ENCODE data around the gene RXFP4.

The RXFP4 gene

GRCh38 chr1:155913969-155914757 lies 27.3 kb upstream of the RXFP4 start:
- no peak for TF ChIP-seq CTCF (IDR thresholded peaks at IDR 0.05; ENCODE audit: poor library complexity, severe bottlenecking)
- Histone ChIP-seq H3K27ac (ENCODE audit: poor library complexity, severe bottlenecking) (no peak overlapping the region), H3K27me3 (ENCODE audit: insufficient read depth, poor library complexity, severe bottlenecking) (no peaks in the 10 kb centered on the region), H3K4me1 (ENCODE audit: insufficient read depth, poor library complexity, severe bottlenecking) (peaks cover 8% of the 10 kb centered on the region), H3K4me3 (ENCODE audit: severe bottlenecking) (no peak overlapping the region), H3K9me3 (ENCODE audit: severe bottlenecking) (no peaks in the 10 kb centered on the region), H3K36me3 (ENCODE audit: low read depth) (peaks cover 83% of the 10 kb centered on the region)
- DNase-seq (ENCODE audit: low spot score), result no peak
- no peak for ATAC-seq (ENCODE audit: low read depth)

GRCh38 chr1:155918660-155919059 lies 22.8 kb upstream of the RXFP4 start:
- DNase-seq (ENCODE audit: low spot score), result no peak
- ATAC-seq (ENCODE audit: low read depth), result no peak
- peaks cover 98% of the 10 kb centered on the region for H3K36me3 ChIP-seq (ENCODE audit: low read depth)

GRCh38 chr1:155919801-155920200 lies 21.6 kb upstream of the RXFP4 start:
- DNase-seq (ENCODE audit: low spot score), result no peak
- peaks cover 98% of the 10 kb centered on the region for H3K36me3 ChIP-seq (ENCODE audit: low read depth)

More at GRCh38 chr1:155918660-155919059, 22.8 kb upstream of the RXFP4 start:
- Histone ChIP-seq H3K27me3 (ENCODE audit: insufficient read depth, poor library complexity, severe bottlenecking) (no peaks in the 10 kb centered on the region), H3K27ac (ENCODE audit: poor library complexity, severe bottlenecking) (no peak overlapping the region), H3K4me3 (ENCODE audit: severe bottlenecking) (no peak overlapping the region), H3K4me1 (ENCODE audit: insufficient read depth, poor library complexity, severe bottlenecking) (no peaks in the 10 kb centered on the region), H3K9me3 (ENCODE audit: severe bottlenecking) (no peaks in the 10 kb centered on the region)
- TF ChIP-seq CTCF (IDR thresholded peaks at IDR 0.05; ENCODE audit: poor library complexity, severe bottlenecking), result no peak

GRCh38 chr1:155920717-155921116 lies 20.7 kb upstream of the RXFP4 start:
- H3K27ac ChIP-seq (ENCODE audit: poor library complexity, severe bottlenecking), result no peak overlapping the region
- H3K27me3 ChIP-seq (ENCODE audit: insufficient read depth, poor library complexity, severe bottlenecking), result no peaks in the 10 kb centered on the region
- H3K4me1 ChIP-seq (ENCODE audit: insufficient read depth, poor library complexity, severe bottlenecking), result no peaks in the 10 kb centered on the region
- TF ChIP-seq CTCF (IDR thresholded peaks at IDR 0.05; ENCODE audit: poor library complexity, severe bottlenecking), result no peak
- ATAC-seq (ENCODE audit: low read depth), result no peak
- H3K36me3 ChIP-seq (ENCODE audit: low read depth), result peaks cover 98% of the 10 kb centered on the region
- H3K9me3 ChIP-seq (ENCODE audit: severe bottlenecking), result no peaks in the 10 kb centered on the region
- DNase-seq (ENCODE audit: low spot score), result no peak
- no peak overlapping the region for H3K4me3 ChIP-seq (ENCODE audit: severe bottlenecking)

More at GRCh38 chr1:155919801-155920200, 21.6 kb upstream of the RXFP4 start:
- Histone ChIP-seq H3K9me3 (ENCODE audit: severe bottlenecking) (no peaks in the 10 kb centered on the region), H3K27ac (ENCODE audit: poor library complexity, severe bottlenecking) (no peak overlapping the region), H3K27me3 (ENCODE audit: insufficient read depth, poor library complexity, severe bottlenecking) (no peaks in the 10 kb centered on the region), H3K4me1 (ENCODE audit: insufficient read depth, poor library complexity, severe bottlenecking) (no peaks in the 10 kb centered on the region), H3K4me3 (ENCODE audit: severe bottlenecking) (no peak overlapping the region)
- TF ChIP-seq CTCF (IDR thresholded peaks at IDR 0.05; ENCODE audit: poor library complexity, severe bottlenecking), result no peak
- ATAC-seq (ENCODE audit: low read depth), result no peak

GRCh38 chr1:155925506-155925905 lies 15.9 kb upstream of the RXFP4 start:
- ATAC-seq (ENCODE audit: low read depth), result no peak
- no peaks in the 10 kb centered on the region for H3K9me3 ChIP-seq (ENCODE audit: severe bottlenecking)
- H3K27me3 ChIP-seq (ENCODE audit: insufficient read depth, poor library complexity, severe bottlenecking), result no peaks in the 10 kb centered on the region
- TF ChIP-seq CTCF (IDR thresholded peaks at IDR 0.05; ENCODE audit: poor library complexity, severe bottlenecking), result no peak
- peaks cover 17% of the 10 kb centered on the region for H3K4me1 ChIP-seq (ENCODE audit: insufficient read depth, poor library complexity, severe bottlenecking)
- no peak overlapping the region for H3K27ac ChIP-seq (ENCODE audit: poor library complexity, severe bottlenecking)
- DNase-seq (ENCODE audit: low spot score), result no peak
- no peak overlapping the region for H3K4me3 ChIP-seq (ENCODE audit: severe bottlenecking)
- H3K36me3 ChIP-seq (ENCODE audit: low read depth), result peaks cover 100% of the 10 kb centered on the region

Measured in RWPE2 (cell line).